HG03457 (cell line): ENCODE data around the gene PFKFB3.
"Not testable (repeated sequence)": the region's sequence is repeated elsewhere in the genome, so short reads cannot be mapped to it uniquely, and the experiment has no call there.

Experiments
- ATAC-seq: cut with Tn5 transposase; IDR thresholded peaks from one replicate; pipeline ENCODE4 v1.9.1; 2021; ENCODE audit warnings: moderate number of reproducible peaks; ENCODE audit not compliant: unreplicated experiment

Gene PFKFB3

GRCh38 chr10:6234371-6234770 lies 31.6 kb downstream of the PFKFB3 start:
- no peak for ATAC-seq

- ATAC-seq = no peak
These were observed 33.8 kb downstream of the PFKFB3 start for GRCh38 chr10:6236349-6237198.

- no peak for ATAC-seq
These were observed 34.4 kb downstream of the PFKFB3 start for GRCh38 chr10:6237199-6237530.

GRCh38 chr10:6238587-6239212 lies 36.0 kb downstream of the PFKFB3 start:
- ATAC-seq = not testable (repeated sequence)

GRCh38 chr10:6239213-6239991 lies 36.7 kb downstream of the PFKFB3 start:
- ATAC-seq = no peak

GRCh38 chr10:6240254-6240653 lies 37.5 kb downstream of the PFKFB3 start:
- ATAC-seq = no peak

- no peak for ATAC-seq
These were observed 39.4 kb downstream of the PFKFB3 start for GRCh38 chr10:6242089-6242488.

- no peak for ATAC-seq
These were observed 41.8 kb downstream of the PFKFB3 start for GRCh38 chr10:6244510-6244909.

GRCh38 chr10:6247041-6247712 lies 44.4 kb downstream of the PFKFB3 start:
- no peak for ATAC-seq

- ATAC-seq = not testable (repeated sequence)
These were observed 46.2 kb downstream of the PFKFB3 start for GRCh38 chr10:6248908-6249307.

GRCh38 chr10:6249698-6250097 lies 47.0 kb downstream of the PFKFB3 start:
- ATAC-seq = no peak

- no peak for ATAC-seq
These were observed 48.0 kb downstream of the PFKFB3 start for GRCh38 chr10:6250745-6251144.

GRCh38 chr10:6254201-6254600 lies 51.5 kb downstream of the PFKFB3 start:
- ATAC-seq = no peak

GRCh38 chr10:6255548-6256061 lies 52.9 kb downstream of the PFKFB3 start:
- no peak for ATAC-seq

GRCh38 chr10:6256439-6256838 lies 53.7 kb downstream of the PFKFB3 start:
- ATAC-seq = no peak

GRCh38 chr10:6259153-6259552 lies 56.4 kb downstream of the PFKFB3 start:
- ATAC-seq = no peak

GRCh38 chr10:6260843-6261242 lies 58.1 kb downstream of the PFKFB3 start:
- ATAC-seq = no peak

- no peak for ATAC-seq
These were observed 65.2 kb downstream of the PFKFB3 start for GRCh38 chr10:6267941-6268340.

GRCh38 chr10:6269432-6269831 lies 66.7 kb downstream of the PFKFB3 start:
- ATAC-seq = no peak

- ATAC-seq = peak; percentile 68
These were observed 67.5 kb downstream of the PFKFB3 start for GRCh38 chr10:6269953-6270867.
